NCI-H446 (cell line): ENCODE data around the gene OR52E5.

Source experiments
- DNase-seq, 2 experiments: peaks; one replicate each; lab custom pipeline; 2025; lab: John Stamatoyannopoulos, UW

The OR52E5 gene

GRCh38 chr11:5933116-5933515 lies 40.1 kb downstream of the OR52E5 start:
- DNase-seq, result no peak

GRCh38 chr11:5937868-5938602 lies 45.0 kb downstream of the OR52E5 start:
- peak in 1 of 2 experiments; percentile 39 for DNase-seq

GRCh38 chr11:5938603-5938965 lies 45.6 kb downstream of the OR52E5 start:
- DNase-seq, result no peak

GRCh38 chr11:5940748-5941147 lies 47.7 kb downstream of the OR52E5 start:
- no peak for DNase-seq

GRCh38 chr11:5941951-5942350 lies 48.9 kb downstream of the OR52E5 start, which contains the start of gene OR56A3:
TSS of gene OR56A3 (plus strand) at chr11:5942251. CDS start at chr11:5947347, 5,096 bp downstream.
- no peak for DNase-seq
